Measurements from ENCODE around the gene PHRF1. TPM values are rescaled to one million over a fixed set of nuclear protein-coding genes. Genes with fewer than 3 reads are reported as not detected.

PHRF1 gene
- total and polyA plus RNA-seq, 9 of the 15 experiments (the other 6 are each of a cell fraction or from before 2014, with no cell fraction given) = 0.07 to 37.2 (median 7.7) TPM

DNA sequence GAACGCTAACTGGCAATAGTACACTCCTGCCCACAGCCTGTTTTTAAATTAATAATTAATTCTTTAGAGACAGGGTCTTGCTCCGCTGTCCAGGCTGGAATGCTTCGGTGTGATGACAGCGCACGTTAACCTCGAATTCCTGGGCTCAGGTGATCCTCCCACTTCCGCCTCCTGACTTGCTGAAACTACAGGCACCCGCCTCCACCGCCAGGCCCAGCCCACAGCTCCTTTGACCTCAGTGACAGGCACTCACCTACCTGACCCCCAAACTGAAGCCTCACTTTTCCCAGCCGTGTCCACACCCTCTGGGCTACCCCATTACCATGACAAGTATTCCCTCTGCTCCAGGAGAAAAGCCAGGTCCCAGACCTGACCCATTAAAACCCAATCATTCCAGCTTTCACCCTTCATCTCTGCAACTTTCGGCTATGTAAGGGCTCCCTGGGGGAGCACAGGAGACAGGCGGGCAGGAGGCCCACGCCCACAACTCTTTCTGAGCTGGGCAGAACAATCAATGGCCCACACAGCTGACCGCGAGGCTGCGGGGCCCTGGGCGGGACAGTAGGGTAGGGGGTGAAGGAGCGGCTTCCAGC, 16.5 kb upstream of the PHRF1 start (continued):
- peak; percentile 77 for TF ChIP-seq NR2C1 (IDR thresholded peaks at IDR 0.05)
- 0 out of 2 replicates have a peak, but pooled peaks have one; percentile 19 for TF ChIP-seq NR2C1 (tag; IDR thresholded peaks at IDR 0.05)
- peak; percentile 24 for TF ChIP-seq PCBP1 (IDR thresholded peaks at IDR 0.05; ENCODE audit: low read depth, low read length, poor library complexity, severe bottlenecking)
- peak in 1 of 2 experiments; percentile 37; a peak in 2 of 4 replicates for TF ChIP-seq TEAD1 (CRISPR knock-in tag; IDR thresholded peaks at IDR 0.05)

GRCh38 chr11:560305-561147, 15.7 kb upstream of the PHRF1 start, which contains the start of the genes LMNTD2 and RASSF7:
TSS of gene LMNTD2 (minus strand) at chr11:560738. CDS start at chr11:560716, 22 bp downstream.
TSS of gene RASSF7 (plus strand) at chr11:560970. CDS start at chr11:561769, 799 bp downstream.
- H3K4me2 ChIP-seq (ENCODE audit: insufficient read depth, low read length) = peak within 1 kb of the TSS; percentile 88
- DNase-seq (ENCODE audit: extremely low read depth in 1 of 4, low spot score in 3 of 4) = peak; percentile 93 to 100 (median 98)
- FAIRE-seq = no peak
- 2% methylated on average over 41 of the region's 95 CpGs for WGBS (ENCODE audit: insufficient coverage, low coverage, missing lambda C conversion rate)
- no peaks in the 10 kb centered on the region for H3K27me3 ChIP-seq (ENCODE audit: control insufficient read depth in 2 of 2, insufficient read depth in 2 of 2, low read length in 2 of 2)
- CTCF ChIA-PET (ENCODE audit: low intra/inter-chr PET ratio) = no interaction called here
- H3K9ac ChIP-seq (ENCODE audit: insufficient read depth in 1 of 2, low read depth in 2 of 2, low read length in 2 of 2) = peak within 1 kb of the TSS; percentile 81 to 96
- POLR2A ChIA-PET = interaction anchor here (0.5 to 1.3 kb wide), 10 partner anchors 10 to 314 kb away, joined by 3 to 5 read pairs (median 3); partner anchors contain the start of gene PNPLA2
- in situ Hi-C loops (cut with MboI) (no loop called here), intact Hi-C loops (cut with micrococcal nuclease) (loop anchor here (10.0 kb wide), 1 partner anchor 234 kb away; the partner anchor contains the start of genes CEND1 and SLC25A22)
- H3K4me3 ChIP-seq = peak within 1 kb of the TSS; percentile 95
- peak within 1 kb of the TSS; percentile 84 for H2AFZ ChIP-seq (ENCODE audit: low read depth, low read length)
- H3K9me1 ChIP-seq (ENCODE audit: control insufficient read depth, insufficient read depth, low read length) = peaks cover 2% of the 10 kb centered on the region
- peak; percentile 93 for ATAC-seq
- BruUV-seq (replicated peaks) = TSS peak; percentile 92
- 0 out of 2 replicates have a peak, but pooled peaks cover 5% of the 10 kb centered on the region for H4K20me1 ChIP-seq (replicated peaks; ENCODE audit: control insufficient read depth, insufficient read depth, low read length)
- H3K4me1 ChIP-seq (replicated peaks in 1 of 2; ENCODE audit: control insufficient read depth in 2 of 2, insufficient read depth in 2 of 2, low read length in 2 of 2) = peaks cover 19 to 83% of the 10 kb centered on the region in 2 experiments
- peaks cover 24% of the 10 kb centered on the region for H3K79me2 ChIP-seq (ENCODE audit: control insufficient read depth, insufficient read depth, low read length)
- H3K27ac ChIP-seq (ENCODE audit: extremely low read depth, low read depth, low read length) = peak within 1 kb of the TSS; percentile 89
- H3K36me3 ChIP-seq (ENCODE audit: control insufficient read depth, insufficient read depth, low read length) = peaks cover 23% of the 10 kb centered on the region; the same call in 1 of the 3 replicates
- no peaks in the 10 kb centered on the region for H3K9me3 ChIP-seq (replicated peaks; ENCODE audit: control insufficient read depth, insufficient read depth, low read depth, low read length)
- TF ChIP-seq E2F6 (IDR thresholded peaks at IDR 0.05; ENCODE audit: borderline replicate concordance in 1 of 2, extremely low read depth in 1 of 2, insufficient read depth in 1 of 2, insufficient read length in 1 of 2, low read depth in 1 of 2, low read length in 1 of 2, poor library complexity in 1 of 2, severe bottlenecking in 1 of 2) (peak; percentile 16 to 73), YBX1 (IDR thresholded peaks at IDR 0.05) (no peak), BRCA1 (IDR thresholded peaks at IDR 0.05) (no peak), BRCA1 (CRISPR knock-in tag; IDR thresholded peaks at IDR 0.05) (no peak), ZNF217 (CRISPR knock-in tag; IDR thresholded peaks at IDR 0.05) (no peak), BCLAF1 (IDR thresholded peaks at IDR 0.05; ENCODE audit: borderline replicate concordance in 1 of 2, control insufficient read depth in 1 of 2, low read depth in 2 of 2, low read length in 1 of 2) (no peak), MTA3 (IDR thresholded peaks at IDR 0.05; ENCODE audit: borderline replicate concordance) (peak; percentile 66; the same call in 1 of the 2 replicates)
- TF ChIP-seq, protein P1, sequence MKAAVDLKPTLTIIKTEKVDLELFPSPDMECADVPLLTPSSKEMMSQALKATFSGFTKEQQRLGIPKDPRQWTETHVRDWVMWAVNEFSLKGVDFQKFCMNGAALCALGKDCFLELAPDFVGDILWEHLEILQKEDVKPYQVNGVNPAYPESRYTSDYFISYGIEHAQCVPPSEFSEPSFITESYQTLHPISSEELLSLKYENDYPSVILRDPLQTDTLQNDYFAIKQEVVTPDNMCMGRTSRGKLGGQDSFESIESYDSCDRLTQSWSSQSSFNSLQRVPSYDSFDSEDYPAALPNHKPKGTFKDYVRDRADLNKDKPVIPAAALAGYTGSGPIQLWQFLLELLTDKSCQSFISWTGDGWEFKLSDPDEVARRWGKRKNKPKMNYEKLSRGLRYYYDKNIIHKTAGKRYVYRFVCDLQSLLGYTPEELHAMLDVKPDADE (conservative IDR thresholded peaks at IDR 0.05; ENCODE audit: control insufficient read depth, low read depth, low read length) = peak; percentile 63; the same call in 1 of the 2 replicates

Data from K562 (cell line).